Retinal pigment epithelial cell (primary cell): ENCODE data around the gene EPHB2.

Experiments used
- DNase-seq: peaks from one replicate; pipeline ENCODE4 v3.0.0-alpha.2; 2010; ENCODE audit warnings: low read depth
- H3K4me3 ChIP-seq: 2 replicates; pipeline ENCODE4 v1.5.1; 2011; ENCODE audit warnings: mild to moderate bottlenecking, low read length, control low read depth, moderate library complexity
- TF ChIP-seq, protein P1 (sequence below): conservative IDR thresholded peaks from 2 replicates; pipeline ENCODE4 v1.5.1; 2011; ENCODE audit warnings: low read depth, low read length, control low read depth, inconsistent platforms

Gene EPHB2

DNA sequence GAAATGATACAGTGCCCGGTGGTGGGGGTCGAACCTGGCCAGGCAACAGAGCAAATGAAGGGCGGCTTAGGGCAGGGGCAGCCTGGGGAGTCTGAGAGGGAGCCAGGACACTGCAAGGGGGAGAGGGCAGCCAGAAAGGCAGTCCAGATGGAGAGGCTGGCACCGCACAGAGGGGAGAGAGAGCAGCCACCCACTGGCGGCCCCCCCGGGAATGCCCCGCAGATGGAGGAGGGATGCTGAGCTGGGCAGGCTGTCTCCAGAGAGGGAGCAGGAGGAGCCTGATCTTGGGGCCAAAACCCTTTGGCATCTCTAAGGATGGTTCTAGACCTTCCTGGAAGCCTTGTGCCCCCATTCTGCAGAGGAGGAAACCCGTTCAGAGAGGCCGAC is 149.8 kb downstream of the EPHB2 start:
- no peak for DNase-seq
- H3K4me3 ChIP-seq, result no peak overlapping the region
- TF ChIP-seq, protein P1, sequence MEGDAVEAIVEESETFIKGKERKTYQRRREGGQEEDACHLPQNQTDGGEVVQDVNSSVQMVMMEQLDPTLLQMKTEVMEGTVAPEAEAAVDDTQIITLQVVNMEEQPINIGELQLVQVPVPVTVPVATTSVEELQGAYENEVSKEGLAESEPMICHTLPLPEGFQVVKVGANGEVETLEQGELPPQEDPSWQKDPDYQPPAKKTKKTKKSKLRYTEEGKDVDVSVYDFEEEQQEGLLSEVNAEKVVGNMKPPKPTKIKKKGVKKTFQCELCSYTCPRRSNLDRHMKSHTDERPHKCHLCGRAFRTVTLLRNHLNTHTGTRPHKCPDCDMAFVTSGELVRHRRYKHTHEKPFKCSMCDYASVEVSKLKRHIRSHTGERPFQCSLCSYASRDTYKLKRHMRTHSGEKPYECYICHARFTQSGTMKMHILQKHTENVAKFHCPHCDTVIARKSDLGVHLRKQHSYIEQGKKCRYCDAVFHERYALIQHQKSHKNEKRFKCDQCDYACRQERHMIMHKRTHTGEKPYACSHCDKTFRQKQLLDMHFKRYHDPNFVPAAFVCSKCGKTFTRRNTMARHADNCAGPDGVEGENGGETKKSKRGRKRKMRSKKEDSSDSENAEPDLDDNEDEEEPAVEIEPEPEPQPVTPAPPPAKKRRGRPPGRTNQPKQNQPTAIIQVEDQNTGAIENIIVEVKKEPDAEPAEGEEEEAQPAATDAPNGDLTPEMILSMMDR, result no peak

DNA sequence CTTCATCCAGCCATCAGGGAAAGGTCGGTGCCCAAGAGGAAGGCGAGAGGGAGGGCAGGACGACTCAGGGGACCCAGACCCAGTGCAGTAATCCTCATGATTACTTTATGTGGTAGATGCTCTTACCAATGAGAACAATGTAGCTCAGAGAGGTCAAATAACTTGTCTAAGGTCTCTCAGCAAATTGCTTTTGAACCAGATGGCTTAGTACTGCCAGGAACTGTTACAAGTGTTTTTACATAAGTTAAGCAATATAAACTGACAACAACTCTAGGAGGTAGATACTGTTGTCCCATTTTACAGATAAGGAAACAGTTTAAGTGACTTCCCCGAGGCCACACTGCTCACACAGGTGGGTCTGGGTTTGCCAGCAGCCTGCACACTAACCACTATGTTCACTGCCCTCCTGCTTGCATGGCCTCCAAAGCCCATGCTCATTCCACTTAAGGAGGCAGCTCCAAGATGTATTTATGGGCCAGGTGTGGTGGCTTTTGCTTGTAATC is 150.3 kb downstream of the EPHB2 start:
- DNase-seq, result no peak
- TF ChIP-seq, protein P1, result no peak
- H3K4me3 ChIP-seq, result no peak overlapping the region

DNA sequence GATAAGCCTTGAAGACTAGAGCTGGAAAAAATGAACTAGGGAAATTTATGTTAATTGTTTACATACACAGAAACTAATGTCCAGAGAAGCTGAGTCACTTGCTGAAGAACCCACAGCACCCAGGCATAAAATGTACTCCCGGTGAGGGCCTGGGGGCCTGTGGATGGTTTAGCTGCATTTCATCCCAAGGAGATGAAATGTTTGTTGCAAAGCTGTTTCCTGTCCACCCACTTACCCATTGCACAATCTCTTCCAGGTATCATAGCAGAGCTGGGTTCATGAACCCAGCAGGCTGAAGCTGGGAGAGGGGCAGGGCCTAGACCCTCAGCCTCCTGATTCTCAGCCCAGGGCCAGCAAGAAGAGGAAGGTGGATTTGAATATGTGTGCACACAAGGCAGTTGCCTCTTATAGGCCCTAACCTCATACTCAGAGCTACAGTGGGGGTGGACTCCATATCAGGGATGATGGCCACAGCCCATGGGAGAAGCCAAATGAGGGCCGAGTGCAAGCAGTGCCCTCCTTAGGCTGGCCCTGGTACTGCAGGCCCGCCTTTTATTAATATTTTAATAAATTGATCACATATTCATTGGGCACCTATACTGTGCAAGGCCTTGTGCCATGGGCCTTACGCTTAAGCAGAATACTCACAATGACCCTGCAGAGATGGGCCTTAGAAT is 151.3 kb downstream of the EPHB2 start:
- no peak overlapping the region for H3K4me3 ChIP-seq
- TF ChIP-seq, protein P1, result peak; percentile 97
- no peak for DNase-seq

DNA sequence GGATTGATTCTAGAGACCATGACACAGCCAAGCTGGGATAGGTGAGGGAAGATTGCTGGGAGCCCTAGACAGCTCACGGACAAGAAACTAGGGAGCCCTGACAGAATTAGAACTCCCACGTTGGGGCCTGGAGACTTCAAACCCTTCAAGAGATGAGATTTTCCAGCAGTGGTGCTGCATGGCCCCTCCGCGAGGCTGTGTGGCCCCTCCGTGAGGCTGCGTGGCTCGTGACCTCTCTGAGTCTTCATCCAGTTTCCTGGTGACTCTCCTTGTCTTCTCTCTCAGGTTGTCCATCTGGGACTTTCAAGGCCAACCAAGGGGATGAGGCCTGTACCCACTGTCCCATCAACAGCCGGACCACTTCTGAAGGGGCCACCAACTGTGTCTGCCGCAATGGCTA is 152.1 kb downstream of the EPHB2 start:
- H3K4me3 ChIP-seq, result no peak overlapping the region
- TF ChIP-seq, protein P1, result no peak
- no peak for DNase-seq

DNA sequence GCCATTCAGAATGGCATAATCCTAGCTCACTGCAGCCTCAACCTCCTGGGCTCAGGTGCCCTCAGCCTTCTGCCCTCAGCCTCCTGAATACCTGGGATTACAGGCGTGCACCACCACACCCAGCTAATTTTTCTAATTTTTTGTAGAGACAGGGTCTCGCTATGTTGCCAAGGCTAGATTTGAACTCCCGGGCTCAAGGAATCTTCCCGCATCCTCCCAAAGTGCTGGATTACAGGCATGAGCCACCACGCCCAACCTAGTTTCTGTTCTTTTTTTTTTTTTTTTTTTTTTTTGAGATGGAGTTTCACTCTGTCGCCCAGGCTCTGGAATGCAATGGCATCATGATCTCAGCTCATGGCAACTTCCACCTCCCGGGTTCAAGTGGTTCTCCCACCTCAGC is 153.1 kb downstream of the EPHB2 start:
- TF ChIP-seq, protein P1, result no peak
- no peak overlapping the region for H3K4me3 ChIP-seq
- no peak for DNase-seq

DNA sequence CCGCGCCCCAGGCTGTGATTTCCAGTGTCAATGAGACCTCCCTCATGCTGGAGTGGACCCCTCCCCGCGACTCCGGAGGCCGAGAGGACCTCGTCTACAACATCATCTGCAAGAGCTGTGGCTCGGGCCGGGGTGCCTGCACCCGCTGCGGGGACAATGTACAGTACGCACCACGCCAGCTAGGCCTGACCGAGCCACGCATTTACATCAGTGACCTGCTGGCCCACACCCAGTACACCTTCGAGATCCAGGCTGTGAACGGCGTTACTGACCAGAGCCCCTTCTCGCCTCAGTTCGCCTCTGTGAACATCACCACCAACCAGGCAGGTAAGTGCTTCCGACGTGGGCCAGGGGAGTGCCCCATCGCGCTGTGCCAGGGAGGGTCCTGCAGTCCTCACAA is 154.2 kb downstream of the EPHB2 start:
- no peak for DNase-seq
- TF ChIP-seq, protein P1, result no peak

DNA sequence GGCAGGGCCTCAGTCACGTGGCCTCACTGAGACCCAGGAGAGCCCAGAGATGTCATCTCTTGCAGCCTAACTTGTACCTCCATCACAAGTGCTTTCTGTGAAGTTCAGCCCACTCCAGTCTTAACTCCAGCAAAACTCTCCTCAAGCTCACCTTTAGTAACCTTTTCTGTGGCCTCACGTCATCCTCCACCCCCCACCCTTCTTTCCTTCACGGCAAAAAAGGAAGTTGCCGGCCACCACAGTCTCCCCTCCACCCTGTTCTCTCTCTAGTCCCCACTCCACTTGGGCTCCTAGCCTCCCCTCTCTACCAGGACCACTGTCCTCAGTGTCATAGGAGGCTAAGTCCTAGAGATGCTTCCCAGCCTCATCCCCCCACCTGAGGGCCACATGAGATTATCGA is 155.1 kb downstream of the EPHB2 start:
- no peak overlapping the region for H3K4me3 ChIP-seq
- DNase-seq, result no peak
- TF ChIP-seq, protein P1, result no peak

More for the DNA sequence above, 154.2 kb downstream of the EPHB2 start:
- H3K4me3 ChIP-seq, result no peak overlapping the region
